ENCODE data around the gene SLC6A20. TPM values are rescaled to one million over a fixed set of nuclear protein-coding genes. Genes with fewer than 3 reads are reported as not detected.
A peak's percentile ranks its signal among the peaks of the same experiment; 100 is the strongest.

The SLC6A20 gene
- total and polyA plus RNA-seq, 2 donors from 2014 or later, result 0.37 to 35.2 TPM

- intact Hi-C loops (cut with DNase I), result no loop called here
These were observed 21.6 kb upstream of the SLC6A20 start for GRCh38 chr3:45817831-45818522.

GRCh38 chr3:45816544-45816943, 20.2 kb upstream of the SLC6A20 start:
- TF ChIP-seq CTCF (IDR thresholded peaks at IDR 0.05; ENCODE audit: borderline replicate concordance, extremely low read depth, insufficient read depth), result no peak
- no peaks in the 10 kb centered on the region for H3K4me1 ChIP-seq (ENCODE audit: control insufficient read depth in 2 of 3, insufficient read depth in 2 of 3, low read depth in 1 of 3, low read length in 3 of 3)
- H3K4me3 ChIP-seq (ENCODE audit: low read length in 3 of 3), result no peak overlapping the region
- no peak overlapping the region for H3K9ac ChIP-seq (ENCODE audit: low read length in 3 of 3)
- no peaks in the 10 kb centered on the region for H3K27me3 ChIP-seq (ENCODE audit: control insufficient read depth, insufficient read depth, low read length)
- DNase-seq (no peak), FAIRE-seq (no peak)
- peaks cover 0 to 4% (median 0%) of the 10 kb centered on the region in 3 donors for H3K9me3 ChIP-seq (ENCODE audit: control insufficient read depth in 2 of 3, insufficient read depth in 1 of 3, low read length in 3 of 3)
- H3K36me3 ChIP-seq (ENCODE audit: control insufficient read depth in 2 of 3, insufficient read depth in 3 of 3, low read length in 3 of 3), result no peaks in the 10 kb centered on the region
- no peak overlapping the region for H3K27ac ChIP-seq (ENCODE audit: low read depth in 2 of 2, low read length in 2 of 2)
- intact Hi-C loops (cut with DNase I), result no loop called here

More at GRCh38 chr3:45817831-45818522, 21.6 kb upstream of the SLC6A20 start:
- DNase-seq (no peak), FAIRE-seq (no peak)
- no peaks in the 10 kb centered on the region for H3K27me3 ChIP-seq (ENCODE audit: control insufficient read depth, insufficient read depth, low read length)
- no peak for TF ChIP-seq CTCF (IDR thresholded peaks at IDR 0.05; ENCODE audit: borderline replicate concordance, extremely low read depth, insufficient read depth)
- peak overlapping the region in 1 of 2 donors; percentile 51 for H3K27ac ChIP-seq (ENCODE audit: low read depth in 2 of 2, low read length in 2 of 2)
- no peak overlapping the region for H3K4me3 ChIP-seq (ENCODE audit: low read length in 3 of 3)
- H3K4me1 ChIP-seq (ENCODE audit: control insufficient read depth in 2 of 3, insufficient read depth in 2 of 3, low read depth in 1 of 3, low read length in 3 of 3), result no peaks in the 10 kb centered on the region
- H3K9ac ChIP-seq (ENCODE audit: low read length in 3 of 3), result no peak overlapping the region
- H3K9me3 ChIP-seq (ENCODE audit: control insufficient read depth in 2 of 3, insufficient read depth in 1 of 3, low read length in 3 of 3), result peaks cover 0 to 4% (median 0%) of the 10 kb centered on the region in 3 donors
- peaks cover 0 to 5% (median 0%) of the 10 kb centered on the region in 3 donors for H3K36me3 ChIP-seq (ENCODE audit: control insufficient read depth in 2 of 3, insufficient read depth in 3 of 3, low read length in 3 of 3)

GRCh38 chr3:45814322-45814721, 18.0 kb upstream of the SLC6A20 start:
- intact Hi-C loops (cut with DNase I), result no loop called here

More at GRCh38 chr3:45814322-45814721, 18.0 kb upstream of the SLC6A20 start:
- Histone ChIP-seq H3K4me1 (ENCODE audit: control insufficient read depth in 2 of 3, insufficient read depth in 2 of 3, low read depth in 1 of 3, low read length in 3 of 3) (no peaks in the 10 kb centered on the region), H3K9ac (ENCODE audit: low read length in 3 of 3) (no peak overlapping the region), H3K27me3 (ENCODE audit: control insufficient read depth, insufficient read depth, low read length) (no peaks in the 10 kb centered on the region), H3K4me3 (ENCODE audit: low read length in 3 of 3) (no peak overlapping the region), H3K9me3 (ENCODE audit: control insufficient read depth in 2 of 3, insufficient read depth in 1 of 3, low read length in 3 of 3) (peaks cover 0 to 4% (median 0%) of the 10 kb centered on the region in 3 donors), H3K27ac (ENCODE audit: low read depth in 2 of 2, low read length in 2 of 2) (no peak overlapping the region), H3K36me3 (ENCODE audit: control insufficient read depth in 2 of 3, insufficient read depth in 3 of 3, low read length in 3 of 3) (no peaks in the 10 kb centered on the region)
- TF ChIP-seq CTCF (IDR thresholded peaks at IDR 0.05; ENCODE audit: borderline replicate concordance, extremely low read depth, insufficient read depth), result no peak
- FAIRE-seq (no peak), DNase-seq (no peak)

Data from kidney (tissue), 14 donors.